Astrocyte of the cerebellum (primary cell): ENCODE data around the gene AQP5.

ENCODE experiments used
- DNase-seq: peaks from one replicate; pipeline ENCODE4 v3.0.0-alpha.2; 2011; ENCODE audit warnings: low read depth
- H3K4me3 ChIP-seq: 2 replicates; pipeline ENCODE4 v1.5.1; 2011; ENCODE audit warnings: mild to moderate bottlenecking, low read depth, low read length, moderate library complexity
- CTCF ChIP-seq: IDR thresholded peaks from 2 replicates; pipeline ENCODE4 v1.5.1; 2012; ENCODE audit warnings: low read length, low read depth, moderate library complexity, mild to moderate bottlenecking; ENCODE audit errors: missing control alignments
- in situ Hi-C: cut with HindIII; loops from 2 replicates; pipeline ENCODE4 v1.10.0; 2017; ENCODE audit warnings: low sequenced_read_pairs

The AQP5 gene

GRCh38 chr12:49944046-49944445 lies 17.6 kb upstream of the AQP5 start:
- no peak overlapping the region for H3K4me3 ChIP-seq
- no peak for DNase-seq
- in situ Hi-C loops, result loop anchor here (5.0 kb wide), 1 partner anchor 52 kb away; no protein-coding TSS in a partner anchor
- TF ChIP-seq CTCF, result no peak

- no peak for TF ChIP-seq CTCF
- H3K4me3 ChIP-seq, result no peak overlapping the region
- DNase-seq, result no peak
- in situ Hi-C loops, result loop anchor here (5.0 kb wide), 1 partner anchor 52 kb away; no protein-coding TSS in a partner anchor
Measured at GRCh38 chr12:49944718-49945117, 17.0 kb upstream of the AQP5 start.

GRCh38 chr12:49945394-49946080 lies 16.1 kb upstream of the AQP5 start:
- in situ Hi-C loops, result no loop called here
- DNase-seq, result peak; percentile 22
- TF ChIP-seq CTCF, result peak; percentile 96
- H3K4me3 ChIP-seq, result peak overlapping the region; percentile 28

- TF ChIP-seq CTCF, result no peak
- H3K4me3 ChIP-seq, result no peak overlapping the region
- DNase-seq, result no peak
- in situ Hi-C loops, result no loop called here
Measured at GRCh38 chr12:49946086-49946485, 15.6 kb upstream of the AQP5 start.

GRCh38 chr12:49946497-49946896 lies 15.2 kb upstream of the AQP5 start:
- in situ Hi-C loops, result no loop called here
- TF ChIP-seq CTCF, result no peak
- DNase-seq, result no peak
- no peak overlapping the region for H3K4me3 ChIP-seq

GRCh38 chr12:49947593-49948226 lies 14.0 kb upstream of the AQP5 start:
- DNase-seq, result no peak
- no peak for TF ChIP-seq CTCF
- in situ Hi-C loops, result no loop called here
- H3K4me3 ChIP-seq, result no peak overlapping the region
